Epithelial cell of proximal tubule (primary cell): ENCODE results near the gene MOXD1. TPM values are rescaled to one million over a fixed set of nuclear protein-coding genes. Genes with fewer than 3 reads are reported as not detected.
A peak's percentile ranks its signal among the peaks of the same experiment; 100 is the strongest.

ENCODE experiments used
- DNase-seq: peaks from one replicate; pipeline ENCODE4 v3.0.0-alpha.2; 2011; ENCODE audit warnings: low read depth
- H3K4me3 ChIP-seq: 2 replicates; pipeline ENCODE4 v1.5.1; 2011; ENCODE audit warnings: low read depth, mild to moderate bottlenecking, low read length
- CTCF ChIP-seq: conservative IDR thresholded peaks from 2 replicates; pipeline ENCODE4 v1.5.1; 2012; ENCODE audit warnings: low read depth, mild to moderate bottlenecking, low read length
- total RNA-seq: library from RNA; depleted of rRNA; stranded (reverse); fragments of >200 nt; gene quantifications from 2 replicates; pipeline ENCODE4 v1.2.3, GENCODE V29; 2015

Gene MOXD1
- total RNA-seq, 1 donor from 2014 or later = 47.9 TPM

DNA sequence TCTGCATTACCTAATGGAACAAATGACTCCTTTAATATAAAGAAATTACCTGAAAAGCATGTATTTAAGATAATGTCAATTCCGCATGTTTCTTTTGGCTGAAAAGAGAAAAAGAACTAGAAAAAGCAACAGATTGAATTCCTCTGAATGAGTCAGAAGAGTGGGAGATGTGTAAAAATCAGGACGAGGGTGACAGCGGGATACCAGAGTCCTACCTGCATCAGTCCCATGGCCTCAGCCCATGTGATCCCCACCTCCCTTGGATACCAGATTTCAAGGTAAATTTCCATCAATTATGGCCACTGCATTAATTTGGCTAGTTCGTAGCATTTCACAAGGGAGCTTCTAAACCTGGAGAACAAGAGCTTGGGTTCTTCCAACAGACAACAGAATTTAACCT, 10.0 kb upstream of the MOXD1 start:
- no peak for TF ChIP-seq CTCF
- no peak for DNase-seq
- no peak overlapping the region for H3K4me3 ChIP-seq

- no peak for DNase-seq
- no peak for TF ChIP-seq CTCF
- H3K4me3 ChIP-seq = no peak overlapping the region
These were observed 9.6 kb upstream of the MOXD1 start for GRCh38 chr6:132410830-132411229.

GRCh38 chr6:132405143-132405915, 4.1 kb upstream of the MOXD1 start:
- no peak for DNase-seq
- no peak overlapping the region for H3K4me3 ChIP-seq
- TF ChIP-seq CTCF = no peak

GRCh38 chr6:132404736-132405135, 3.5 kb upstream of the MOXD1 start:
- TF ChIP-seq CTCF = no peak
- no peak for DNase-seq

DNA sequence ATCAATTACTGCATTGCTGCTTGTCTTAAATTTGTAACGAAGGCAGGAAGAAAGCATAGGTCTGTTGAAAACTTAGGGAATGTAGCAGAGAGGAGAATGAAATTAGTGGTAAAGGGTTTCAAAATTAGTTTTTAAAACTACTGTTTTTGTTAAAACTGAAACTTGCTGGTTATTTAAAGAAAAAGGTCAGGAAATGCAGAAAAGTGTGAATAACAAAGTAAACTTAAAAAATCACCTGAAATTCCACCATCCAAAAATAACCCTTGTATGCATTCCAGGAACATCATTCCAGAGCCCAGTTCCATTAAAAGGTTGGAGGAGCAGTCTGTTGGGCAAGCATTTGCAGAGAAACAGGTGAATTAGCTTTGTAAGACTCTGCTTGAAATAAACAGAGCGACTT, 3.1 kb upstream of the MOXD1 start:
- DNase-seq = no peak
- no peak overlapping the region for H3K4me3 ChIP-seq
- TF ChIP-seq CTCF = no peak

More at GRCh38 chr6:132404736-132405135, 3.5 kb upstream of the MOXD1 start:
- no peak overlapping the region for H3K4me3 ChIP-seq

- peak overlapping the region; percentile 79 for H3K4me3 ChIP-seq
- DNase-seq = no peak
- no peak for TF ChIP-seq CTCF
These were observed 477 bp upstream of the MOXD1 start for GRCh38 chr6:132401618-132402285.

DNA sequence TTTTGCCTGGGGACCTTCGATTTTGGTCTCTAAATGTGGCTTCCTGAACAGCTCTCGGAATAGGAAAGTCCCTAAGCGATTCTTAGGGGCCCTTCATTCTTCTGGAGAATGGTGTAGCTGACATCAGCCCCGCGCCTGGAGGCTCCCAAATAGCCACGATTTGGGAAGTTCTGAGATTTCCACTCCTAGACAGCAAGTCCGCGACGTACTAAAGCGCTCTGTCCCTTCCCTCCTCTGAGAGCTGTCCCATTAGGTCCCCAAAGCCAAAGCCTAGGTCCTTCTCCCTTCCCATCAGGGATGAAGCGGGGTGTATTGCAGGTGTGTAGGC, 756 bp downstream of the MOXD1 start:
- peak overlapping the region; percentile 79 for H3K4me3 ChIP-seq
- no peak for DNase-seq
- TF ChIP-seq CTCF = no peak
